HG03045 (cell line): ENCODE measurements around the gene TM9SF2.
"Not testable (repeated sequence)": the region's sequence is repeated elsewhere in the genome, so short reads cannot be mapped to it uniquely, and the experiment has no call there.

ENCODE experiments used
- ATAC-seq: cut with Tn5 transposase; IDR thresholded peaks from one replicate; pipeline ENCODE4 v1.9.1; 2021; ENCODE audit warnings: mild to moderate bottlenecking, moderate library complexity; ENCODE audit not compliant: unreplicated experiment

Gene TM9SF2

GRCh38 chr13:99501184-99501847 is at the start of gene TM9SF2:
TSS of gene TM9SF2 (plus strand) at chr13:99501472. CDS start at chr13:99501607, 135 bp downstream.
- peak; percentile 51 for ATAC-seq

GRCh38 chr13:99454518-99455183 is 46.6 kb upstream of the TM9SF2 start:
- no peak for ATAC-seq

- ATAC-seq: no peak
Measured at GRCh38 chr13:99459099-99459850, 42.0 kb upstream of the TM9SF2 start.

- not testable (repeated sequence) for ATAC-seq
Measured at GRCh38 chr13:99460802-99461201, 40.5 kb upstream of the TM9SF2 start.

- ATAC-seq: no peak
Measured at GRCh38 chr13:99463646-99464397, 37.5 kb upstream of the TM9SF2 start.

GRCh38 chr13:99464441-99464949 is 36.8 kb upstream of the TM9SF2 start:
- no peak for ATAC-seq

- ATAC-seq: no peak
Measured at GRCh38 chr13:99465454-99465853, 35.8 kb upstream of the TM9SF2 start.

- ATAC-seq: no peak
Measured at GRCh38 chr13:99467764-99468163, 33.5 kb upstream of the TM9SF2 start.

GRCh38 chr13:99469041-99469440 is 32.2 kb upstream of the TM9SF2 start:
- no peak for ATAC-seq

GRCh38 chr13:99470027-99470426 is 31.2 kb upstream of the TM9SF2 start:
- ATAC-seq: no peak

GRCh38 chr13:99471221-99472121 is 29.8 kb upstream of the TM9SF2 start:
- ATAC-seq: no peak

- no peak for ATAC-seq
Measured at GRCh38 chr13:99472122-99472440, 29.2 kb upstream of the TM9SF2 start.

GRCh38 chr13:99473515-99473914 is 27.8 kb upstream of the TM9SF2 start:
- ATAC-seq: no peak

- no peak for ATAC-seq
Measured at GRCh38 chr13:99476648-99477047, 24.6 kb upstream of the TM9SF2 start.

GRCh38 chr13:99477493-99477892 is 23.8 kb upstream of the TM9SF2 start:
- no peak for ATAC-seq

- no peak for ATAC-seq
Measured at GRCh38 chr13:99481366-99481765, 19.9 kb upstream of the TM9SF2 start.

- no peak for ATAC-seq
Measured at GRCh38 chr13:99484473-99484872, 16.8 kb upstream of the TM9SF2 start.

GRCh38 chr13:99486996-99487395 is 14.3 kb upstream of the TM9SF2 start:
- ATAC-seq: no peak

GRCh38 chr13:99489028-99489427 is 12.2 kb upstream of the TM9SF2 start:
- ATAC-seq: no peak

- ATAC-seq: not testable (repeated sequence)
Measured at GRCh38 chr13:99491750-99492149, 9.5 kb upstream of the TM9SF2 start.
